Measurements from ENCODE around the gene DCDC2B. TPM values are rescaled to one million over a fixed set of nuclear protein-coding genes. Genes with fewer than 3 reads are reported as not detected.

The DCDC2B gene
- total RNA-seq, 1 experiment from 2014 or later: 0.27 TPM

DNA sequence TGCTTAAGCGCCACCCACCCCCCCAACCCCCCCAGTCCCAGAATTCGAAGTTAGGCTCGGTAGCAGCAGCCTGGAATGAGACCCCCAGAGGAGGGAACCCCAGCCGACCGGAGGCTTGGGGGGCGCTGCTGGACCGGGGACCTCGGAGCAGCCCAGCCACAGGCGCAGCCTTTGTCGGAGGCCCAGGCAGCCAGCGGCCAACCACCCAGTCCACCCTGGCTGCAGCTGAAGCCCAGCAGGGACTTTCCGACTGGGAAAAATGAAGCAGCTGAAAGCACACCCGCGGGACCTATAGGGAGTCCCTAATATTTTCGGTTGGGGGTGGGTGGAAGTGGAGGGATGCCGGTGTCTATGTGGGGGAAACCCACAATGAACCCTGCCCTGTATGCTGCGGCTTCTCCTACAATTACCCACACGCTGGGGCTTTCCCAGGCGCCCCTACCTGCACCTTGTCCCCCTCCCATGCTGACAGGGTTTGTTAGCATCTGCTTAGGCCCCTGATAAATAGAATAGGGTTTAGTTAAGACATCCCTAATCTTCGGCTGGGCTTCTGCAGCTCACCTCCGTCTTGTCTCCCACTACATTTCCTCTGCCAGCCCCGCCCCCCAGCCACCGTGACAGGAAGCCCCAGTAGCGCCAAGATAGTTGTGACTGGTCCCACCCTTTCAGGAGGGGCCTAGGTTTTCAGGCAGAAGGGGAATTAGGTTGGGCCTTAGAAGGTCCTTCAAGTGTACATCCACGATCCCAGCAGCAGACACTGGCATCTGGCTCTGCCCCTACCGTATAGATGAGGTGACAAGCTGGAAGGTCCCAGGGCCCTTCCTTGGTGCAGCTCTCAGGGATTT, 7.7 kb upstream of the DCDC2B start:
- Histone ChIP-seq H3K4me2 (ENCODE audit: low read length) (peak overlapping the region; percentile 71), H3K9me3 (ENCODE audit: control insufficient read depth in 1 of 2, insufficient read depth in 1 of 2, low read depth in 1 of 2, low read length in 2 of 2) (no peaks in the 10 kb centered on the region), H4K20me1 (ENCODE audit: insufficient read depth) (no peaks in the 10 kb centered on the region), H3K27me3 (ENCODE audit: insufficient read depth, low read length) (no peaks in the 10 kb centered on the region), H3K9ac (ENCODE audit: low read length) (no peak overlapping the region; the same call in 1 of the 2 replicates), H3K36me3 (ENCODE audit: control insufficient read depth in 1 of 2, insufficient read depth in 2 of 2, low read length in 2 of 2) (peaks cover 0 to 12% of the 10 kb centered on the region in 2 experiments; a peak in 3 of 4 replicates), H3K79me2 (ENCODE audit: insufficient read depth, low read length) (peaks cover 8% of the 10 kb centered on the region; the same call in 1 of the 2 replicates), H3K4me1 (ENCODE audit: control insufficient read depth in 1 of 2, insufficient read depth in 2 of 2, low read length in 2 of 2) (peaks cover 6 to 32% of the 10 kb centered on the region in 2 experiments; a peak in 3 of 4 replicates), H3K4me3 (replicated peaks in 1 of 2; ENCODE audit: low read depth in 1 of 2, low read length in 2 of 2) (peak overlapping the region; percentile 38 to 51; a peak in 3 of 4 replicates), H3K27ac (ENCODE audit: low read depth, low read length) (no peak overlapping the region), H2AFZ (ENCODE audit: low read depth, low read length, poor library complexity, severe bottlenecking) (no peak overlapping the region), H3K9me2 (ENCODE audit: insufficient read depth) (no peaks in the 10 kb centered on the region)
- ChIA-PET POLR2A (interaction anchor here (0.7 kb wide), 1 partner anchor 58 kb away, joined by 3 read pairs; no protein-coding TSS in a partner anchor), RAD21 (ENCODE audit: low non-redundant PET in 1 of 2, low total read pairs in 2 of 2, uncharacterized antibody in 2 of 2, unreplicated experiment in 2 of 2) (no interaction called here), CTCF (interaction anchor here (1.0 to 1.4 kb wide), 2 partner anchors 14 to 47 kb away, joined by 3 read pairs; no protein-coding TSS in a partner anchor)
- no TSS peak for BruUV-seq (replicated peaks)
- DNase-seq (ENCODE audit: low read depth, low spot score) (no peak), ATAC-seq (no peak)
- intact Hi-C loops (cut with micrococcal nuclease): no loop called here
- no peak for TF ChIP-seq ZNF274 (IDR thresholded peaks at IDR 0.05; ENCODE audit: low read depth, low read length)
- no peak for TF ChIP-seq YY1 (IDR thresholded peaks at IDR 0.05; ENCODE audit: extremely low read depth, insufficient replicate concordance, low read depth, low read length)
- no peak for TF ChIP-seq SRF (IDR thresholded peaks at IDR 0.05; ENCODE audit: low read depth)
- TF ChIP-seq SIN3A (IDR thresholded peaks at IDR 0.05; ENCODE audit: low read depth): no peak
- TF ChIP-seq EGR1 (IDR thresholded peaks at IDR 0.05; ENCODE audit: low read depth): no peak
- no peak for TF ChIP-seq ZFX (IDR thresholded peaks at IDR 0.05)
- TF ChIP-seq, protein P1, sequence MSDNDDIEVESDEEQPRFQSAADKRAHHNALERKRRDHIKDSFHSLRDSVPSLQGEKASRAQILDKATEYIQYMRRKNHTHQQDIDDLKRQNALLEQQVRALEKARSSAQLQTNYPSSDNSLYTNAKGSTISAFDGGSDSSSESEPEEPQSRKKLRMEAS (IDR thresholded peaks at IDR 0.05): no peak
- no peak for TF ChIP-seq POLR2AphosphoS5 (IDR thresholded peaks at IDR 0.05; ENCODE audit: low read depth, low read length)
- no peak for TF ChIP-seq JUND (IDR thresholded peaks at IDR 0.05)
- TF ChIP-seq, protein P2, sequence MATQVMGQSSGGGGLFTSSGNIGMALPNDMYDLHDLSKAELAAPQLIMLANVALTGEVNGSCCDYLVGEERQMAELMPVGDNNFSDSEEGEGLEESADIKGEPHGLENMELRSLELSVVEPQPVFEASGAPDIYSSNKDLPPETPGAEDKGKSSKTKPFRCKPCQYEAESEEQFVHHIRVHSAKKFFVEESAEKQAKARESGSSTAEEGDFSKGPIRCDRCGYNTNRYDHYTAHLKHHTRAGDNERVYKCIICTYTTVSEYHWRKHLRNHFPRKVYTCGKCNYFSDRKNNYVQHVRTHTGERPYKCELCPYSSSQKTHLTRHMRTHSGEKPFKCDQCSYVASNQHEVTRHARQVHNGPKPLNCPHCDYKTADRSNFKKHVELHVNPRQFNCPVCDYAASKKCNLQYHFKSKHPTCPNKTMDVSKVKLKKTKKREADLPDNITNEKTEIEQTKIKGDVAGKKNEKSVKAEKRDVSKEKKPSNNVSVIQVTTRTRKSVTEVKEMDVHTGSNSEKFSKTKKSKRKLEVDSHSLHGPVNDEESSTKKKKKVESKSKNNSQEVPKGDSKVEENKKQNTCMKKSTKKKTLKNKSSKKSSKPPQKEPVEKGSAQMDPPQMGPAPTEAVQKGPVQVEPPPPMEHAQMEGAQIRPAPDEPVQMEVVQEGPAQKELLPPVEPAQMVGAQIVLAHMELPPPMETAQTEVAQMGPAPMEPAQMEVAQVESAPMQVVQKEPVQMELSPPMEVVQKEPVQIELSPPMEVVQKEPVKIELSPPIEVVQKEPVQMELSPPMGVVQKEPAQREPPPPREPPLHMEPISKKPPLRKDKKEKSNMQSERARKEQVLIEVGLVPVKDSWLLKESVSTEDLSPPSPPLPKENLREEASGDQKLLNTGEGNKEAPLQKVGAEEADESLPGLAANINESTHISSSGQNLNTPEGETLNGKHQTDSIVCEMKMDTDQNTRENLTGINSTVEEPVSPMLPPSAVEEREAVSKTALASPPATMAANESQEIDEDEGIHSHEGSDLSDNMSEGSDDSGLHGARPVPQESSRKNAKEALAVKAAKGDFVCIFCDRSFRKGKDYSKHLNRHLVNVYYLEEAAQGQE (IDR thresholded peaks at IDR 0.05; ENCODE audit: low read depth): no peak
- TF ChIP-seq, protein P3, sequence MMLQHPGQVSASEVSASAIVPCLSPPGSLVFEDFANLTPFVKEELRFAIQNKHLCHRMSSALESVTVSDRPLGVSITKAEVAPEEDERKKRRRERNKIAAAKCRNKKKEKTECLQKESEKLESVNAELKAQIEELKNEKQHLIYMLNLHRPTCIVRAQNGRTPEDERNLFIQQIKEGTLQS (IDR thresholded peaks at IDR 0.05): no peak

Data from HCT116 (cell line).